LNCaP clone FGC (cell line): ENCODE measurements around the gene MDM4.

Source experiments
- DNase-seq: peaks from one replicate; pipeline ENCODE4 v3.0.0-alpha.2; 2011; ENCODE audit warnings: low read depth
- H3K4me3 ChIP-seq: 2 replicates; pipeline ENCODE4 v1.5.1; 2011; ENCODE audit warnings: mild to moderate bottlenecking, low read depth, low read length, control low read depth
- CTCF ChIP-seq: IDR thresholded peaks from 2 replicates; pipeline ENCODE4 v1.5.1; 2012; ENCODE audit warnings: mild to moderate bottlenecking; ENCODE audit not compliant: control insufficient read depth, insufficient read depth; ENCODE audit errors: extremely low read depth

MDM4 gene

GRCh38 chr1:204563307-204563706 is 47.1 kb downstream of the MDM4 start:
- DNase-seq = no peak
- H3K4me3 ChIP-seq = no peak overlapping the region
- TF ChIP-seq CTCF = no peak

DNA sequence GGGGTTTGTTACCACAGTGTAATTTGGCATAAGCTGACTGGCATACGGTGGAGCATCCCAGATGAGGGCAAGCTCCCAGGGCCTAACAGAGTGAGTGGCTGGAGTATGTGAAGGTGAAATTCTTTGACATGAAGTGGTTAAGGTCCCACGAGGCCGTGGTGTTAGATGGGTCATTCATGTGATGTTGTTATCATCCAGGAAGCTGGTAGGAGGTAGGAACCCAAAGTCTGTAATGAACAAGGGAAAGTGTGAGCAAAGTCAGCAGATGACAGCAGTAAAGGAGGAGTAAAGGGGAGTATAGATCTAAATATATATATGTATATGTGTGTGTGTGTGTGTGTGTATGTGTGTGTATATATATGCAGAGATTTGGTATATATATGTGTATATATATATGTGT is 47.6 kb downstream of the MDM4 start:
- DNase-seq = no peak
- no peak for TF ChIP-seq CTCF
- H3K4me3 ChIP-seq = no peak overlapping the region

DNA sequence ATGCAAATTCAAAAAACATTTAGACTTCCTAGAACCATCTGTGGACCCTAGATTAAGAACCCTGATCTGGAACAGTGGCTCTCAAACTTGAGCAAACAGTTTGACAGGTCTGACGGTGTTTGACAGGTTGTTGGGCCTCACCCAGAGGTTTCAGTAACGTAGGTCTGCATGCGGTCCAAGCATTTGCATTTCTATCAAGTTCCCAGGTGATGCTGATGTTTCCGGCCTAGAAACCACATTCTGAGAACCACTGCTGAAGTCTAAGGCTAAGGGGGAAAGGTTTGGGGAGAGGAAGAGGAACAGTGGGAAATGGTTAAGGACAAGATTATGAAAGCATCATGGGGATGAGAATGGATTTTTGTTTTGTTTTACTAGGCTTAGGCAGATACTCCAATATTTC is 48.6 kb downstream of the MDM4 start:
- no peak overlapping the region for H3K4me3 ChIP-seq
- no peak for DNase-seq
- no peak for TF ChIP-seq CTCF

DNA sequence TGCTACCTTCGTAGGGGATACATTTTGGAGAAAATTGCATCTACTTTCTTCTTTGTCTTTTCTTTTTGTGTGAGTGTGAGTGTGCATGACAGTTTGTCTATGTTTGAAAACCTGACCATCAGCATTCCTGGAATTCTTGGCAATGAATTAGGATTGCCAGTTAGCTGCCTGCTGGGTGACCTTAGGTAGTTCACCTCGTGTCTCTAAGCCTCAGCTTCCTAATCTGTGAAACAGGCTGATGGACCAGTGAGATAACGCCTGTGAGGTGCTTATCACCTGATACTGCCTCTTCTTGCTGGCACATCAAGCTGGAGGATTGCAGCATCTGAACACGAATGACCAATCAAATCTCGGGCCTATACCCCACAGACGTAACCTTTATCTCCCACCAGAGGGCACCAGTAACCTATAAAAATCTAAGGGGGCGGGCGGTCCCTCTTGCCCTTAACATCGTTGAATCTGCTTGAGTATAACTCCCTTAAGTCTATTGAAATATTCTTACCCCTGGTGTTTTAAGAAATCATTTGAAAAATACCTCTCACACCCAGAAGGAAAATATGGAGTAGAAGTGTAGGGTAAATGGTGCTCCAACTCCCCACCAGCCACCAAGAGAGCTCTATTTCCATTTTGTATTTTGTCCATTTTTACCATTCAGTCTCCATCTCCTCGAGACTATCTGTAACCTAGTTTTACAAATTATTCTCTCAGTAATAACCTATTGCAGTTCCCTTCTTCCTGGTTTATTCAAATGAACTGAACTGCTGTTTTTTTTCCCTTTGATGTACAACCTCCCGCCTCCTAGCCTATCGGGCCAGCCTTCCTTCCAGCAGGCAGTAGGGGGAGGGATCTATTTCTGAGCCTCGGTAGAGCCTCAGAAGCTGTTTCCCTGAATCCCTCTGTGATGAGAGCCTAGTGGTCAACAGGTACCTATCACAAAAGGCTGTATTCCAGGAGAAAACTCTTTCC is 49.7 kb downstream of the MDM4 start:
- no peak overlapping the region for H3K4me3 ChIP-seq
- peak; percentile 85 for DNase-seq
- TF ChIP-seq CTCF = peak; percentile 71

GRCh38 chr1:204566583-204566955 is 50.4 kb downstream of the MDM4 start:
- no peak for TF ChIP-seq CTCF
- H3K4me3 ChIP-seq = no peak overlapping the region
- DNase-seq = no peak

- TF ChIP-seq CTCF = no peak
- no peak overlapping the region for H3K4me3 ChIP-seq
- DNase-seq = no peak
Measured at GRCh38 chr1:204567071-204567470, 50.9 kb downstream of the MDM4 start.

GRCh38 chr1:204568576-204569315 is 52.5 kb downstream of the MDM4 start:
- no peak overlapping the region for H3K4me3 ChIP-seq
- no peak for DNase-seq
- no peak for TF ChIP-seq CTCF
